C4-2B (cell line): ENCODE measurements around the gene PDE6G.

ENCODE experiments used
- H3K27ac ChIP-seq: fragments of 450-650 bp; 2 replicates; pipeline ENCODE4 v1.5.1; 2017
- ZFX ChIP-seq: fragments of 450-650 bp; IDR thresholded peaks from 2 replicates; pipeline ENCODE4 v1.6.1; 2017
- TF ChIP-seq, protein P1 (sequence below): fragments of 450-650 bp; conservative IDR thresholded peaks from 2 replicates; pipeline ENCODE4 v1.5.1; 2017; ENCODE audit warnings: mild to moderate bottlenecking

Gene PDE6G

DNA sequence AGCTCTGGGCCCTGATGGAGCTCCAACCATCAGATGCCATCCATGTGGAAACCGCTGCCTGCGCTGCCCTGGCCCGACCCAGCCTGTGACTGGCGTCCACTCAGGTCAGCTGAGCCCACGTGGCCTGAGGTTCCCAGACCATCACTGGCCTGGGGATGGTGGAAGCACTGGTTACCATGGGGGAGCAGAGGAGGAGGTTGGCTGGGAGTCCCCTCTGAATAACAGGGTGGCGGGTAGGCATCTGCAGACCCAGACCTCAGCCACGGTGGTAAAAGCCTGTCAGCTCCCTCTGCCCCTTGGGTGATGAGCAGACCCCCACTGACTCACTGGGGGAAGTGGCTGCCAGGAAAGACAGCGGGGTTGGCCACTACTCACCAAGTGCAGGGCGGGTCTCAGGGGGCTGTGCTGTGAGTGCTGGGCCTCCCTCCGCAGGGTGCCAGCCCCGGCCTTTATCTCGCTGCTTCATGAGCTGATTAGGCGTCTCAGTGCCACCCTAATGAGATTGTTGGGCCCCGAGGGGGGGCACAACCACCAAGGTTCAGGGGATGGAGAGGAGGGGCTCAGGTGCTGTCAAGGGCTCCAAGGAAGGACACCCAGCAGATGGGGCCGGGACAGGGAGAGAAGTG lies at the start of gene PDE6G:
Gene PDE6G, minus strand, starts transcription at position 425 of the 626 bp plus-strand sequence. CDS start 3,237 bp downstream, outside the sequence.
- TF ChIP-seq, protein P1, sequence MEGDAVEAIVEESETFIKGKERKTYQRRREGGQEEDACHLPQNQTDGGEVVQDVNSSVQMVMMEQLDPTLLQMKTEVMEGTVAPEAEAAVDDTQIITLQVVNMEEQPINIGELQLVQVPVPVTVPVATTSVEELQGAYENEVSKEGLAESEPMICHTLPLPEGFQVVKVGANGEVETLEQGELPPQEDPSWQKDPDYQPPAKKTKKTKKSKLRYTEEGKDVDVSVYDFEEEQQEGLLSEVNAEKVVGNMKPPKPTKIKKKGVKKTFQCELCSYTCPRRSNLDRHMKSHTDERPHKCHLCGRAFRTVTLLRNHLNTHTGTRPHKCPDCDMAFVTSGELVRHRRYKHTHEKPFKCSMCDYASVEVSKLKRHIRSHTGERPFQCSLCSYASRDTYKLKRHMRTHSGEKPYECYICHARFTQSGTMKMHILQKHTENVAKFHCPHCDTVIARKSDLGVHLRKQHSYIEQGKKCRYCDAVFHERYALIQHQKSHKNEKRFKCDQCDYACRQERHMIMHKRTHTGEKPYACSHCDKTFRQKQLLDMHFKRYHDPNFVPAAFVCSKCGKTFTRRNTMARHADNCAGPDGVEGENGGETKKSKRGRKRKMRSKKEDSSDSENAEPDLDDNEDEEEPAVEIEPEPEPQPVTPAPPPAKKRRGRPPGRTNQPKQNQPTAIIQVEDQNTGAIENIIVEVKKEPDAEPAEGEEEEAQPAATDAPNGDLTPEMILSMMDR, result no peak
- TF ChIP-seq ZFX, result no peak
- H3K27ac ChIP-seq, result no peak within 1 kb of the TSS; the same call in 1 of the 2 replicates

DNA sequence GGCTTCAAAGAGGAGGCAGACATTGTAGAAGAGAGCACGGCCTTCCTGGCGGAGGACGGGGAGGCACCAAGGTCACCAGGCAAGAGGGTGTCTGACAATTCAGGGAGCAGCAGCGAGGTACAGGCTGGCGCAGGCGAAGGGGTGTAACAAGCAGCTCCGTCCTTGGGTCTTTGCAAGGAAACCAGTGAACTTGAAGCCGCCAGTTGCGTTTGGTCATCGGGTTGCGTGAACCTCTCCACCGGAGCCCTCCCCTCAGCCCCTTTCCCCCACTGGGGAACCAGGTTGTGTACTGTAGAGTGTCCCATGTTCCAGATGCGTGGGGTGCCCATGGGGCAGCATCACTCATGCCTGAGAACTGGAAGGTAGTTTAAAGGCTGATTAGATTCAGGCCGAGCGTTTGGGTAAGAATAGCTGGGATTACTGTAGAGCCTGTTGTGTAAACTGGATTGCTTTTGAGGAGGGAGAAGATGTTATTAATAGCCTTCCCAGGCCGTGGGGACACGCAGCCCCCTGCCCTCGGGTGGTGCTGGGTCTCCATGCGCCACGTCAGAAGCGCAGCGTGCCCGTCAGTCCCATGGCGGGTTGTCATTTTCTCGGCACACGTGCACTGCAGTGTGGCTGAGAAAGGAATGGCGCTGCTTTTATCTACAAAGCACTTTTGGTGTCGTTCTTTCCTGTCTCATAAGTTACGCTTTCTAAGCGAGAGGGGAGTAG lies 49.3 kb upstream of the PDE6G start:
- H3K27ac ChIP-seq, result no peak overlapping the region
- TF ChIP-seq, protein P1, result no peak
- no peak for TF ChIP-seq ZFX

DNA sequence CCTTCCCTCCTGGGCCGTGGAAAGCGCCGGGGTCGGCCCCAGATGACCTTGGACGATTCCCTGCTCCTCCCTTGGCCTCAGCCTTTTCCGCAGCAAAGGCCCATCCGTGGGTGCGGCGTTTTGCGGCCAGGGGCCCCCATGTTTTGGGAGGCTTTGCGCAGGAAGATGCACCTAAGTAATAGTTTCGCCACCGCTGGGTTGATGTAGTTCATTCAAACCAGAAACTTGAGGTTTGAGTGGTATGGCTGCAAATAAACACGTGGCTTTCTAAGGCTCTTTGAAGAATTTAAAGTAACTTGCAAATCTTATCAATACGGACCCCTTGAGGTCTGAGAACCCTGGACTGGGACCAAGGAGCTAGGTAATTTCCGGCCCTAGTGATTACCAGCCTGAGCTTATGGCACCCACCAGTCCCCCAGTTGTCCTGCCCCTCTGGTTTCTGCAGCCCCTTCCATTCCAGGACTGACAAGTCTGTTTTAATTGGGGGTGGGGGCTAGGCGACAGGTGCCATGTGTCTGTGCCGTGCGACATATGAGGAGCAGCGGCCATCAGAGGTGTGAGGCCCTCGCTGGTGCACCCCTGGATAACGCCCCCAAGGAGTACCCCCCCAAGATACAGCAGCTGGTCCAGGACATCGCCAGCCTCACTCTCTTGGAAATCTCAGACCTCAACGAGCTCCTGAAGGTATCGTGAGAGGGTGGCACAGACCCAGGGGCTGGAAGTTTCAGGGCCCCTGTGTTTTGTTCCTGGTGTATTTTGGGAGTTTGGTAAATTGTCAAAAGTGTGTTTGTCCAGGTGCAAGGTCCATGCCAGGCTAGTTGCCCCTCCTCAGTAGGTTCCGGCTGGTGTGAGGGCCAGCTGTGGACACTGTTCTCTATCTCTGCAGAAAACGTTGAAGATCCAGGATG lies 47.7 kb upstream of the PDE6G start:
- peak overlapping the region; percentile 99 for H3K27ac ChIP-seq
- TF ChIP-seq, protein P1, result no peak
- peak; percentile 78 for TF ChIP-seq ZFX

DNA sequence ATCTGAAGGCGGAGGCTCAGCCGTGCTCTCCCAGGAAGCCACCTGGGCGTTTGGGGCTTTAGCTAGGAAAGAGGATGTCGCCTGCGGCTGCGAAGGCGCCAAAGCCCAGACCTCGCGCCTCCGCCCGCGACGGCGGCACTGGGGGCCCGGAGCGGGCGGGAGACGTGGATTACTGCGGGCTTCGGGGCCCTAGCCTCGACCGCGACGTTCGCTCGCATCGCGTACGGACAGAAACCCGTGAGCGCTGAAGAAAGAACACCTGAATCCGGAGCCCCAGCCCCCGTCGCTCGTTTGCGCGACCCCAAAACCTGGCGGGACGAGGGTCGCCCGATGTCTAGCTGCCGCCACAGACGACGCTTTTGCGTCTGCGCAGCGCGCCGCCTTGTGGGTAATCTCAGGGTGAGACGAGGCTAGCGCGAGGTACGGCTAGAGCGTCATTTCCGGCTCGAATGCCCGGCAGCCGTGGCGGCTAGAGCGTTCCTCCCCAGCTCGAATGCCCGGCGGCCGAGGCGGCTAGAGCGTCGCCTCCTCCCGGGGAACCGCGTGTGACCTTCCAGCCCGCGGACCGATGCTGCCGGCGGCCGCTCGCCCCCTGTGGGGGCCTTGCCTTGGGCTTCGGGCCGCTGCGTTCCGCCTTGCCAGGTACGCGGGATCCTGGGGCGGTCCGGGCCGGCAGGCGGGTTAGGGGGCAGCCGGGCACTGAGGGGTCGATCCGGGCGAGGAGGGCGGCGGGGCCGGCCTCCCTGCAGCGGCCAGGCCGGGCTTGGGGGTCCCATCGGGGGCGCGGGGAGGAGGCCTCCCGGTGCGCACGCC lies 46.8 kb upstream of the PDE6G start, which contains the start of gene MRPL12:
Gene MRPL12, plus strand, starts transcription at position 434 of the 813 bp plus-strand sequence. Its CDS starts 135 bp downstream, at position 569.
- peak within 1 kb of the TSS; percentile 99 for H3K27ac ChIP-seq
- peak; percentile 84 for TF ChIP-seq ZFX
- TF ChIP-seq, protein P1, result no peak

DNA sequence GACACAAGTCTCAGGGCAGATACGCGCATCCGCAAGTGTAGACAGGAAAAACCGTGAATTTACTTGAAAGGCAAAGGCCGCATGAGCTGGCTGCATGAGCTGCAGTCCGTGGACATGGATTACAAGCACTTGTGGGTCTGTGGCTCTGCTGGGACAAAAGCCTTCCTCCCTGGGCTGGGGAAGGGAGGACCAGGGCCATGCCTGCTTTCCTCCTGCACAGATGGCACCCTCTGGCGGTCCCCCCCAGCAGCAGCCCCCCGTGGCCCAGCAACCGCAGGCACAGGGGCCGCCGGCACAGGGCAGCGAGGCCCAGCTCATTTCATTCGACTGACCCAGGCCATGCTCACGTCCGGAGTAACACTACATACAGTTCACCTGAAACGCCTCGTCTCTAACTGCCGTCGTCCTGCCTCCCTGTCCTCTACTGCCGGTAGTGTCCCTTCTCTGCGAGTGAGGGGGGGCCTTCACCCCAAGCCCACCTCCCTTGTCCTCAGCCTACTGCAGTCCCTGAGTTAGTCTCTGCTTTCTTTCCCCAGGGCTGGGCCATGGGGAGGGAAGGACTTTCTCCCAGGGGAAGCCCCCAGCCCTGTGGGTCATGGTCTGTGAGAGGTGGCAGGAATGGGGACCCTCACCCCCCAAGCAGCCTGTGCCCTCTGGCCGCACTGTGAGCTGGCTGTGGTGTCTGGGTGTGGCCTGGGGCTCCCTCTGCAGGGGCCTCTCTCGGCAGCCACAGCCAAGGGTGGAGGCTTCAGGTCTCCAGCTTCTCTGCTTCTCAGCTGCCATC lies 45.1 kb upstream of the PDE6G start:
- TF ChIP-seq, protein P1, result no peak
- TF ChIP-seq ZFX, result no peak
- peak overlapping the region; percentile 99 for H3K27ac ChIP-seq
